GM19463 (cell line): ENCODE measurements around the gene SFTPD.
"Not testable (repeated sequence)": the region's sequence is repeated elsewhere in the genome, so short reads cannot be mapped to it uniquely, and the experiment has no call there.

Experiments
- ATAC-seq: cut with Tn5 transposase; IDR thresholded peaks from one replicate; pipeline ENCODE4 v1.9.1; 2021; ENCODE audit warnings: mild to moderate bottlenecking, moderate library complexity; ENCODE audit not compliant: unreplicated experiment

The SFTPD gene

DNA sequence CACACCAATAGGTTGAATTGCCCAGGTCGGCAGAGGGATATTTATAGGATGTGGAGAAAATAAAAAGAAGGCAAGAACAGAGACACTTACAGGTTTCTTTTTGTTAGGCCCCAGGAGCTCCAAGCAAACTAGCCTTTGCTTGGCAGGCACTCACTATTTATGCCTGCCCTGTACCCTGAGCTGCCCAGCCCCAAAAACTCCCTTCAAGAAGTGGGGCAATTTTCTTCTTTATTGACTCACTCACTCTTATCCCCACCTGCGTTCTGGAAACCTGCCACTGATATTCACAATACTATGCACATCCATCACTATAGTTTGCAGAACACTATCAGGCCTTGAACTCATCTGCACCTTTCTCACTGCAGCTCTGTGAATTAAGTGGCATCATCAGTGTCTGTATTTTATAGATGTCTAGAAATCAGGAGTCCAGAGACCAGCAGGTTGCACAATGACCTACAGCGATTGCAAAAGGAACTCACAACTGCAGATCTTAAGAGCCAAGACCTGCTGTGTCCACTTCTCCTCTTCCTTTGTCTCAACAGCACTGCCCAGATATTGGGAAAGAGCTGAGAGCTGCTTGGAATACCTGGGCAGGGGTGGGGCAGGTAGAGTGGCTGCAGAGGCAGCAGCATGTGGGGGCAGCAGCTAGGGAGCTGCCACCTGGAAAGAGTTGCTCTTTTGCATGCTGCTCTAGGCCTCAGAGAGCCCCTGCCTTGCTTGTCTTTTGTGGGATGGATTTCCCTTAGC lies at the start of gene SFTPD:
Gene SFTPD, minus strand, starts transcription at position 130 of the 747 bp plus-strand sequence. CDS start 2,446 bp downstream, outside the sequence.
- no peak for ATAC-seq

DNA sequence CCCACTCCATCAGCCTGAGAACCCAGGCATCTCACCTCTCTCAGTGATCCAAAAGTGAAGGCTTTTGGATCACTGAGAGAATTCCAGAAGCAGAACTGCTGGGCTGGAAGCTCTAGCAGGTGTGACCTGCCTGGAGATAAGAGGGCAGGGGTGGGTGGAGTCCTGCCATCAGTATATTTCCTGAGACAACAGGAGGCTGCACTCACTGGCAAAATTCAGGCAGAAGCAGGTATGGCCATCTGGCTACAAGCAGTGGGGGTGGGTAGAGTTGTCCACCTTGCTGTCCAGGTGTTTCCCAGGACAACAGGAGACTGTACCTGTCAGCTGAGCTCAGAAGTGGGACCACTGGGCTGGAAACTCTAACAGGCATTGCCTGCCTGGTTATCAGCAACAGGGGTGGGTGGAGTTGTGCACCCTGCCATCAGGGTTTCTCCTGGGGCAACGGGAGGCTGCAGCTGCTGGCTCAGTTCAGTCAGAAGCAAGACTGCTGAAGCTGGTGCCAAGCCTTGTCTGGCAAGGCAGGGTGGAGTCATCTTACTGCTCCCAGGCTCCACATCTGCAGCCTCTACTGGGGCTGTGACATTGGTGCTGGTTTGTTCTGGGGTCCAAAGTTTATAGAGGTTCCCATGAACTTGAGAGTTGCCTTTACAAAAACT lies 47.2 kb upstream of the SFTPD start:
- no peak for ATAC-seq

DNA sequence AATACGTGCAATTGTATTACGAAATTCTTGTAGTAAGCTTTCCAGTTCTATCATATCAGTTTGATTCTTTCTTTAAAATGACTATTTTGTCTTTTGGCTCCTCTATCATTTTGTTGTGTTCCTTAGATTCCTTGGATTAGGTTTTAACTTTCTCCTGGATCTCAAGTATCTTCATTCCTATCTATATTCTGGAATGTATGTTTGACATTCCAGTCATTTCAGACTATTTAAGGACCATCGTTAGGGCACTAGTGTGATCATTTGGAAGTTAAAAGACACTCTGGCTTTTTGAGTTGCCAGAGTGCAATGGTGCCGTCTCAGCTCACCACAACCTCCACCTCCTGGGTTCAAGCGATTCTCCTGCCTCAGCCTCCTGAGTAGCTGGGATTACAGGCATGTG lies 45.7 kb upstream of the SFTPD start:
- ATAC-seq, result no peak

DNA sequence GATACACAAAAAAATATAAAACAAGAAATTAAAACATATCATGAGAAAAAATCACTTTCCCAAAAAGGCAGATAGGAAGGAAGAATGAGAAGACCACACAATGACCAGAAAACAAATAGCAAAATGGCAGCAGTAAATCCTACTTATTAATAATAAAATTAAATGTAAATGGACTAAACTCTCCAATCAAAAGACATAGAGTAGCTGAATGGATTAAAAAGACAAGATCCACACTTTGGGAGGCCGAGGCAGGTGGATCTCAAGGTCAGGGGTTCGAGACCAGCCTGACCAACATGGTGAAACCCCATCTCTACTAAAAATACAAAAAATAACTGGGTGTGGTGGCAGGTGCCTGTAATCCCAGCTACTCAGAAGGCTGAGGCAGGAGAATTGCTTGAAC lies 39.3 kb upstream of the SFTPD start:
- not testable (repeated sequence) for ATAC-seq

DNA sequence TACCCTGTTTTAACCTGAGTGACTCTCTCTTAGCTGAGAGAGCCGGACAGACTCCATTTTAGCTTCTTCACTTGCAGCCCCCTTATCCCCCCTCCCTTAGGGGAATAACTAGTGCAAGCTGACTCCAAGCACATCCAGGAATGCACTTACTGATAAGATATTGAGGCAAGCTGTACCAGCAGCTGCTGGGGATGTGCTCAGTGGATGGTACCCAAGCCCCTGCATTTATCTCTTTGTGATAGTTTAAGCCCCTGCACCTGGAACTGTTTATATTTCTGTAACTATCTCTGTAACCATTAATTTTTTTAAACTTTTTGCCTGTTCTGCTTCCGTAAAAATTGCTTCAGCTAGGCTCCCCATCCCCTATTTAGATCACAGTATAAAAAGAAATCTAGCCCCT lies 37.8 kb upstream of the SFTPD start:
- not testable (repeated sequence) for ATAC-seq

DNA sequence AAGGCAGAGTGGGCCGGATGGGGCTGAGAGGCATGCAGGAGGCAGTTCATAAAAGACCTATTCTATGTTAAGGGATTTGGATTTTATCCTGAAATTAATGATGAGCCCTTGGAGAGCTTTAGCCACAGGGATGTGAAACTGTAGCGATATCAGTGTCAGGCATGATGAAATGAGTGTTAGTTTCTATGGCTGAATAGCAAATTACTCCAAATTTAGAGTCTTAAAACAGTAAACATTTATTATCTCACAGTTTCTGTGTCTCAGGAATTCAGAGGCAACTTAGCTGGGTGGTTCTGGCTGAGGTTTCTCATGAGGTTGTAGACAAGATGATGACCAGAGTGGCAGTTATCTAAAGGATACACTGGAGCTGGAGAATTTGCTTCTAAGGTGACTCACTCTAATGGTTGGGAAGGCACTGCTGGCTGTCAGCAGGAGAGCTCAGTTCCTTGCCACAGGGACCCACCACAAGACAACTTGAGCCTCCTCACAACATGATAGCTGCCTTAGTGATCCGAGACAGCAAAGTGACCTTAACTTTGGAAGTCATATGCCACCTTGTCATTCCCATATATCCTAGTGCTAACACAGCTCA lies 36.7 kb upstream of the SFTPD start:
- ATAC-seq, result no peak

DNA sequence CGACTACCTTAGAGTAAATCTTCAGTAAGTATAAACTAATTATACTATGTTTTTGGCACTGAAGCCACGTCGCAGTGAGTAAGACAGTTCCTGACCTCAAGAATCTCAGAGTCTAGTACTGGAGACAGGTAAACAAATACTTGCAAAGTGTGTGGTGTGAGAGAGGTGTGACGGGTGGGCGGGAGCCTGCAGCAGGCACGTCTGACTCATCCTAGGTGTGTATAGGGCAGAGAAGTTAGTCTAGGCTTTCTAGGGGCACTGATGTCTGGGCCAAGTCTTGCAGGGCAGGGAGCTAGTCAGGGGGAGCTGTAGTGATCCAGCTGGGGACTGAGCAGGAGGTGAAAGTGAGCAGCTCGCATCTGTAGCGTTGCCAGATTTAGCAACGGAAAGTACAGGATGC lies 35.9 kb upstream of the SFTPD start:
- ATAC-seq, result peak; percentile 66

DNA sequence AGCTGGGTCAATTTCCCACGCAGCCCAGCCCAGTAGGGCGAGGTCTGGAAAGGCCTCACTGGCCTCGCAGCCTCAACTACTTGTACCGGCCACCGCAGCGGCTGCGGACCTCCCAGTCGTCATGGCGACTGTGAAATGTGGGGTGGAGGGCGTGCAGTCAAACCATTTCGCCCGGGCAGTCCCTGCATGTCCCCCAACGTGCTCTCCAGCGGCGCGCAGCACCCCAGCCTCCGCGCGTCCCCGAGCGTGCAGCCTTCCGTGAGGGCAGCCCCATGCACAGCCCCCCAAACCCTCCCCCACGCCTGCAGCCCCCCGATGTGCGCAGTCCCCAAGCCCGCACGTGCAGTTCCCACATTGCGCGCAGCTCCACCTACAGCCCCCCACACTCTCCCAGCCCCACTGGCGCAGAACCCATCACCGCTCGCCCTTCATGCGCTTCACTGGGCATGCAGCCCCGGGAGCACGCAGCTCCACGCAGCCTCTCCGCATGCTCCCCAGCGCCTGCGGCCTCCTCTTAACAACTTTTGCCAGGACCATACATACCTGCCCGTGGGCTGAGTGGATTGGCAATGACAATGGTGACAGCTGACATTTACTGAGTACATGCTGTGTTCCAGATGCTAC lies 34.5 kb upstream of the SFTPD start:
- ATAC-seq, result no peak

DNA sequence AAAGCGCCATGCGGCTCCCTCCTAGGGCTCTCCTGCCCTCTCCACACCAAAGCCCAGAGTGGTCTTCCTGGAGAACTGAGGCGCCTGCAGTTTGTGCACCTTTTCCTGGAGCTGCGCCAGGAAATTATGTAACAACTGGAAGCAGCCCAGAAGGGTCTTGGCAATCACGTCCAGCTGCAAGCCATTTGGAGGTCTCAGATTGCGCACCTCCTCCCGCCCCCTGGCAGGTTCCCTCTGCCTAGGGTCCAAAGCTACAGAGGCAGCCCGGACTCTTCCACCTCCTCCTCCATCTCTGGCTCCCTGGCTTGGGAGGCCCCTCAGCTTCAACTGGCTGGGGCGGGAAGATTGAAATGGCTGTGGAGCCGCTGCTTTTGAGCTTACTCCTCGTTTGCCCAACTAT lies 34.0 kb upstream of the SFTPD start:
- ATAC-seq, result no peak

DNA sequence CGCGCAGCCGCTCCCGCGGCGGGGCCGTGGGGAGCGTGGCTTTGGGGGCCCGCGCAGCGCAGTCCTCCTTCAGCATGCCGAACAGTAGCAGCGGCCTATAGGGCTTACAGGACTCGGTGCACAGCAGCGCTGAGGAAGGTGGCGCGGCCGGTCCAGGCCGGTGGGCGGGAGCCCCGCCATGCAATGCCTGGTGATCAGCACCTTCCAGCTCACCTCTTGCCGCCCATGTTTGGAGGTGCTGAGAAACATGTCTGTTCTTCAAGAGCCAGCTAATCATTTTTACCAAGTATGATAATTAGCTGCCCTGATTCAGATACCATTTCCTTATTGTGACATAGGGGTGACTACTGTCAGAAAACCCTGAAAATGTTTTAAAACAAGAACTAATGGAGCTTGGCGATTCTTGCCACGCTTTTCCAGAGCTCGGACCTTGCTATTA lies 33.5 kb upstream of the SFTPD start:
- ATAC-seq, result no peak

DNA sequence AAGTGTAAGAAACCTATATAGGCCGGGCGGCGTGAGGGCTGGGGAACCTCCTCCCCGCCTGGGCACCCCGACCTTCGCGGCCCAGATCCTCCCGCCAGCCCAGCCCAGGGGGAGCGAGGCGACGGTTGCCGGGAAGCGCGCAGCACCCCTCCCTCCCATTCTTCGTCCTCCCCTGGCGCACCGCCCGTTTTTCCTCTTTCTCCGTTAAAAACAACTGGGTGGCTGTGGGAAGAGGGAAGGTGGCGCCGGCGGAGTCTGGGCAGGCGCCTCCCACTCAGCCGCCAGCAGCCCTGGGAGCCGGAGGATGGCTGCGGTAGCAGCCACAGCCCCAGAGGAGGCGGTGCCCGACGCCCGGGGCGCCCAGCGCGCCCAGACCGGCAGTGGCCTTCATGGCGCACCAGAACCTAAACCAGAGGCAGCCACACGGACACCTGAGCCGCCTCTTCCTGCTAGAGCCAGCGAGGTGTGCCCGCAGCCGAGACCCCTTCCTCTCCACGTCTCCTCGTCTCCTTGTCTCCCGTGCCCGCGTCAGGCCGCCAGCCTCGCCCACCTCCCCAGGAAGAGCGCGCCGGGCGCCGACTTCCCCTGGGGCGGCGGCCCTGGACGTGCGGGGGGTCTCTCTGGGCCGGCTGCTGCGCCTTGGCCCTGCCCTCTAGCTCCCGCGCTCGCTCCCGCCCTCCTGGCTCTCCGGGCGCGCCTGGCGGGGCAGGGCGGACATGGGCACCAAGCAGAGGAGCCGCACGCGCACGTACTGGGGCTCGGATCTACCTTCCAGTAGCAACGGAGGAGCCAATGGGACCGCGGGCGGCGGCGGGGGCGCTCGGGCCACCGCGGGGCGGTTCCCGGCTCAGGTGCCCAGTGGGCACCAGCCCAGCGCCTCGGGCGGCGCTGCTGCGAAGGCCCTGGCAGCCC lies 32.8 kb upstream of the SFTPD start:
- no peak for ATAC-seq

DNA sequence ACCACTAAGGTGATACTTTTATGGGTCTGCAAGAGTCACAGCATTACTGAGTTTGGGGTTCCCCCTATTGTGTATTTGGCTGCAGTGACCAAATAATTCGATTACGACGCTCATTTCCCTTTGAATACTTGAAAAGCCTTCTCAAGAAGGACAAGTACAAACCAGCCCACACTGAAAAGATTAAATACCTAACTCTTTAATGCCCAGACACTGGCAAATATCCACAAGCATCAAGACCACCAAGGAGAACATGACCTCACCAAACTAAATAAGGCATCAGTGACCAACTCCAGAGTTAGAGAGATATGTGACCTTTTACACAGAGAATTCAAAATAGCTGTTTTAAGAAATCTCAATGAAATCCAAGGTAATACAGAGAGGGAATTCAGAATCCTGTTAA lies 31.8 kb upstream of the SFTPD start:
- no peak for ATAC-seq

DNA sequence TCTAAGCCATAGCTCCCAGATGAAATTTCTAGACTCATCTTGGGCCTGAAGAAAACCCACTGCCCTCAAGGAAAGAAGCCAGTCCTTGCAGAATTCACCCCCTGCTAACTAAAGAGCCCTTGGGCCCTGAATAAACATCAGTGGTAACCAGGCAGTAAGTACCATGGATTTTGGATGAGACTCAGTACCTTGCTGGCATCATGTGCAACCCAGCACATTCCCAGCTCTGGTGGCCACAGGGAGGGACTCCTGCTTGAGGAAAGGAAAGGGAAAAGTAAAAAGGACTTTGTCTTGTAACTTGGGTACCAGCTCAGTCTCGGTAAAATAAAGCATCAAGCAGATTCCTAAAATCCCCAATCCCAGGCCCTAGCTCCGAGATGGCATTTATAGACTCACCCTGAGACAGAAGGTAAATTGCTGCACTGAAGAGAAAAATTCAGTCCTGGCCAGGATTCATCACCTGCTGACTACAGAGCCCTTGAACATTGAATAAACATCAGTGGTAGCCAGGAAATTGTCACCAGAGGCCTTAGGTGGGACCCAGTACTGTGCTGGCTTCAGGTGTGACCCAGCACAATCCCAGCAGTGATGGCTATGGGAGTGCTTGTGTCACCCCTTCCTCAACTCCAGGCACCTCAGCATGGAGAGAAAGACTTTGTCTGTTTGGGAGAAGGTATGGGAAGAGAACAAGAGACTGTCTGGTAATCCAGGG lies 31.2 kb upstream of the SFTPD start:
- no peak for ATAC-seq

DNA sequence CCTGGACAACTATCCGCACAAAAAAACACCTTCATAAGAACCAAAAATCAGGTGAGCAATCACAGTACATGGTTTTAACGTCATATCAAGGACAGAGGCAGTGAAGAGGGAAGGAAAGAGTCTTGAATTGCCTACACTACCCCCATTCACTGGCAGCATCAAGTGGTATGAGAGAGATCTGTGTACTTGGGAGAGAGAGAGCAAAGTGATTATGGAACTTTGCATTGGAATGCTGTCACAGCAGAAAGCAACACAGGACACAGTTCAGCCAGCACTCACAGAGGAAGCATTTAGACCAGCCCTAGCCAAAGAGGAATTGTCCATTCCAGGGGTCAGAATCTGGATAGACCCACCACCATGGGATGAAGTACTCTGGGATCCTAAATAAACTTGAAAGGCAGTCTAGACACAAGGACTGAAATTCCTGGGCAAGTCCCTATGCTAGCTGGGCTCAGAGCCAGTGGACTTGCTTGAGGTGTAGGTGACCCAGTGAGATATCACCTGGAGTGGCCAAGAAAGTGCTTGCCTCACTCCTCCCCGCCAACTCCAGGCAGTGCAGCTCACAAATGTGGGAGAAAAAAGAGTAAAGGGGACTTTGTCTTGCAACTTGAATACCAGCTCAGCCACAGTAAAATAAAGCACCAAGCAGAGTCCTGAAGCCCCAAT lies 30.5 kb upstream of the SFTPD start:
- no peak for ATAC-seq

DNA sequence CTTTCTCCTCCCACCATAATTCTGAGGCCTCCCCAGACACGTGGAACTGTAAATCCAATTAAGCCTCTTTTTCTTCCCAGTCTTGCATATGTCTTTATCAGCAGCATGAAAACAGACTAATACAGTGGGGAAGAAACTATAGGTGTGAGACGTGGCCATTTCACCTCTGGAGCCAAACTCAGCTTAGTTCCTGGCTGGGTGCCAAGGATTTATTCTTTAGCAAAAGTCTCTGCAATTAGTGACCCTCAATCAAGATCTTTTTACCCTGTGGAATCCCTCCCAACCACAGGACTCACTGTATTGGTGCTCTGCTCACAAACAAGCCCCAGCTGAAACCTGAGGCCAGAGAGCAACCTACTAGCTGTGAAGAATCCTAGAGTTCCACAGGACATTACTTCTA lies 28.1 kb upstream of the SFTPD start:
- no peak for ATAC-seq

DNA sequence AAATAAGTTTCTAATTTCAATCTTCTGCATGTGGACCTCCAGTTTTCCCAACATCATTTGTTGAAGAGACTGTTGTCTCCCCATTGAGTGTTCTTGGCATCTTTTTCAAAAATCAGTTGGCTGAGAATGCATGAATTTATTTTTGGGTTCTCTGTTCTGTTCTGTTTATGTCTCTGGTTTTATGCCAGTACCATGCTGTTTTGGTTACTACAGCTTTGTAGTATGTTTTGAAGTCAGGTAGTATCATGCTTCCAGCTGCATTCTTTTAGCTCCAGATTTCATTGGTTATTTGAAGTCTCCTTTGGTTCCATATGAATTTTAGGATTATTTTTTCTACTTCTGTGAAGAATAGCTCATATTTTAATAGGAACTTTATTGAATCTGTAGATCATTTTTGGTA lies 21.2 kb upstream of the SFTPD start:
- no peak for ATAC-seq

DNA sequence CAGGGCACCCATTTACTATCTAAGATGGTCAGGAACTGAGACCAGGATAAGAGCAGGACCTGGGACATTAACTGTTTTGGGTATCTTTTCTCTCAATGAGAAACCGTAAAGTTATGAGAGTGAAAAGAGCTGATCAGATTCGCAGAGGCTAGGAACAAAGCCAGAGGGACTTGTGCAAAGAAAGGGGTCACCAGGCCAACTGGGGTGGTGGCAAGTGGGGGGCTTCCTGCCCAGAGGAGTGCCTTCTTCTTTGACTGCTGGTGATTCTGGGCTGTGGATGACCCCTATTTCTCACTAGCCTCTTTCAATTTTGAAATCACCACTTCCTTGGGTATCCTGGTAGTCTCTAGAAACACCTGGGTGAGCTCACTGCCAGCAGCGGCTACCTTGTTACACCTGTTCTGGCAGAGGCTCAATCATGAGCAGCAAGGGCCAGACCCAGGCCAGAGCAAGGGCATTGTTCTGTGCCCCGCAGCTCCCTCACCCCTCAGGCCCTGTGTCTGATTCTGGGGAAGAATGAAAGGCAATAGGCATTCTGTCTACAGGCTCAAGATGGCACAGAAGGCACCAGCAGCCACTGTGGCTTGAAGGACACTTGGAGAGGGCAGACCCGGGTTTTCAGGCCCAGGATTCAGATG lies 999 bp downstream of the SFTPD start:
- no peak for ATAC-seq

DNA sequence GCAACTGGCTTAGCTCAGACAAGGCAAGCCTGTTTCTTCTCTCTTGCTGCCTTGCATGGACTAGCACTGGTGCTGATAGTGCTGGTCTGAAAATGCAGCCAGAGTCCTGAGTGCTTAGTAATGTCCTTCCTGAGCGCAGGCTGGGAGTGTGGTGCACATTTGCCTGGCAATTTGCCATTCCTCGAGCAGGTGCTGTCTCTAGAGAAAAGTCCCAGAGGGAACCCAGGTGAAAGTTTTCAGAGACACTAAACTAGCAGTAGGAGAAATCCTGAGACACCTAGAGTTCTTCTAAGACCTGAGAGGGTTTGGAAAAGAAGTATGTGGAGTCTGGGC lies 1.9 kb downstream of the SFTPD start:
- ATAC-seq, result no peak
